UCSD-AML1 (cell line): ENCODE measurements around the gene MRPL36.

ENCODE experiments used
- DNase-seq: peaks from one replicate; lab custom pipeline; 2025; ENCODE audit not compliant: unreplicated experiment; lab: John Stamatoyannopoulos, UW

The MRPL36 gene

DNA sequence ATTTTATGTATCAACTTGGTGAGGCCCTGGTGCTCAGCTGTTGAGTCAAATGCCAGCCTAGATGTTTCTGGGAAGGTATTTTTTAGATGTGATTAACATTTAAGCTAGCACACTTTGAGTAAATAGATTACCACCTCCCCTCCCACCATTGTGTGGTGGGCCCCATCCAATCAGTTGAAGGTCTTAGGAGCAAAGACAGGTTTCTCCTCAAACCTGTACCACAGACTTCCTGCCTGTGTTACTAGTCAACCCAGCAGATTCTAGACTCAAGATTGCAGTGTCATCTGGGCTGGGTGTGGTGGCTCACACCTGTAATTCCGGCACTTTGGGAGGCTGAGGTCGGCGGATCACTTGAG lies 33.8 kb downstream of the MRPL36 start:
- no peak for DNase-seq

DNA sequence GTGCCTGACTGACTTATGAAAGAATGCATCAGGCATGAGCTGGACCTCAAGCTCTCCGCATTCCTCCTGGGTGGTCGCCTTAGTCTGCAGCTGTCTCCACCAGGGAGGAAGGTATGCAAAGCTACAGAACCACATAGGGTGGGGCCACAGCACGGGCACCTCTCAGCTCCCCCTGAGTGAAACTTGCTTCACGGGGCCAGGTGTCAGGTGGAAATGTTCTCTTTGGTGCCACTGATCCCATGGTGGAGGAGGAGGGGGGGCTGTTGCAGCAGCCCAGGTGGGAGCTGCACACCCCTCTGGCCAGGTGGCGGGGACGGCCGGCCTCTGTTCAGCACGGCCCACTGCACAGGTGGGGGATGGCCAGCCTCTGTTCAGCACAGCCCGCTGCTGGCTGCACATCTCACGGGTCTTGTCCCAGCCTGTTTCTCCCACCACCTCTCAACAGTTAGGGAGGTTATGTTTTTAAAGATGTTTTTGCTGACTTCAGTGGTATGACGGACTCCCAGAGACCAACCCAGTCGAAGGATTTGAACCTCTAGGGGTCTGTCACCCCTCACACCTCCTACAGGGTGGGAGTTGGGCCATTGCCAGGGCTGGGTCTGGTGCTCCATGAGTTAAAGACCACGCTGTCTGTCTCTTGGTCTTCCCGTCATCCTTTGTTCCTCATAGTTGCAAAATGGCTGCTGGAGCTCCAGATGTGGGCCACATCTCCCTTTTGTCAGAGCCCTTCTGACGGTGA lies 34.3 kb downstream of the MRPL36 start:
- DNase-seq, result no peak

DNA sequence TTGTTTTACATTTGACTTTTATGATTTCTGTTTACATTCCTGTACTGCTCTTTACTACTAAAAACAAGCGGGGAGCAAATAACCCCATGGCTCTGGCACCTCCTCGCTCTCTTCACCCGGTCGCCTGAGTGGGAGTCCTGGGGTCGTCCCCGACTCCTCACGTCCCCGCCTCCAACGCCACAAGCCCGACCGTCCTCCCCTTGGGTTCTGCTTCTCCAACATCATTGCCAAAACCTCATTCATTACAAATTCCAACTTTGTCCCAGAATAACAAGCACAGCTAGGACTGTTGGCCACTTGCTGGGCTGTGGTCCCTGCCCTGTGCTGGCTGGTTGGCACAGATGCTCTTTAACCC lies 35.1 kb downstream of the MRPL36 start:
- no peak for DNase-seq

GRCh38 chr5:1763960-1764605 lies 35.6 kb downstream of the MRPL36 start:
- DNase-seq, result no peak

DNA sequence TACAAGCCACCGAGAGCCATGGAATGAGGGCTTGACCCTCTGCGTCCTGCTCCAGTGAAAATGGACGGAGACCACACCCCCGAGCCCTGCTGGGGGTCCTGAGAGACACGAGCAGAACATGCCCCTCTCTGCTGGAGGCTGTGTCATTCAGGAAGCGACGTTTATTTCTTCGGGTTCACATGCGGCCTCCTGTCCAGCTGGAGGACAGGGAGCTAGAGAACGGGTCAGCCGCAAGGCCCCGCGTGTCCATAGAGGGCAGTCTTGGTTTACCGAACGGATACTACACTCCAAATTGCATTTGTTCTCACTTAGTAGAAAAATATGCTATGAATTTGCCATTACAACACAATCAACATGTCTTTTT lies 36.1 kb downstream of the MRPL36 start:
- peak; percentile 49 for DNase-seq

DNA sequence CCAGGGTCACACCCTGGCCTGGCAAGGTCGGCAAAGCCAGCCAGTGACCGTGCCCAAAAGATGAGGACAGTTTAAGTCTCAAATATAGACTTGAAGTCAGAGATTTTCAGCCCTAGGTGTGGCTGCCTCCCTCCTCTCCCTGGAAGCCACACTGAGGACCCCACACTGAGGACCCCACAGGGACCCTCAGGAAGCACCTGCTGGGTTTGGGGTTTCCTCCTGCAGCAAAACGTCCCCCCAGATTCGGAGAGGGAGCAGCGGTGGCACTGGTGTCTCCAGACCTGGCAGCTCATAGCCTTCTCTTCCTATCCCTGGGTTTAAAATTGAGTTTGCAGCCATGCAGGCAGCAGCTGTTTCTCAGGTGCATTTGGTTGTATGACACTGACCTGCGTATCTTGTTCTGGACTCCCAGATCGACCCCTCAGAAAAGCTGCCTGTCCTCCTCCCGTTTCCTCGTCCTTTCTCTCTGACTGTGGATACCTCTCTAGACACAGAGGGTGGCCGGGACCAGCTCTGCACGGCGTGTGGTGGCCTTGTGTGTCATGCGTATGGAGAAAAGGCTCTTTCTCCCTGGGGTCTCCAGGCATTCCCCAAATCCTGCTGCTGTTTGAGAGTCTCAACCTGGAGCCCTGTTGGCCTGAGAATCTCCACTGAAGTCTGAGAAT lies 36.6 kb downstream of the MRPL36 start:
- no peak for DNase-seq

DNA sequence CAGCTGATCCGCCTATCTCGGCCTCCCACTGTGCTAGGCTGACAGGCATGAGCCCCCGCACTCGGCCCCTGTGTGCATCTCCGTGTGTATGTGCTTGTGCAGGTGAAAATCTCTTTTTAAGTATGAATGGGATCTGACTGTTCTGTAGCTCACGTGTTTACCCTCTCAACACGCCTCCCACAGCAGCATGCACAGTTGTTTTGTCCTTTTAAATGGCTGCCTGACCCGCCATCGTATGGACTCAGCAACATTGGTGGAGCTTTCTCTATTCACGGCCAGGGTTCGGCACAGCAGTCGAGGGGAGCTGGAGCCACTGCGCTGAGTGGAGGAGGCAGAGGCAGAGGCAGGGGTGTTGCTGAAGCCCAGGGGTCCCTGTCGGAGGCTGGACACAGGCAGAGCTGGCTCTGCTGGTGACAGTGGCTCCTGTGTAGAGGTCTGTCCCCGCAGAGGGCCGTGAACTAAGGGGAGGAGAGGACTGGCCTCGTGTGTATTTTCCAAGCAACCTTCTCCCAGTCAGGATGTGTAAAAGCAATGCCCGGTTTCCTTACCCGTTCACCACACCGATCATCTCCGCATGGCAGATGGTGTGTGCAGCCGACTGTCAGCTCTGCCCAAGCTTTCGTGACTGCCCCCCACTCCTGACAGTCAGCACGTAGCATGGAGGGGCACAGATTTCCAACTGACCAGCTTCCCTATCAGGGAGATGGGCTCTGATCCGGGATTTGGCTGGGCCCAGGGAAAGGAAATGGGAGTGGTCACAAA lies 37.3 kb downstream of the MRPL36 start:
- DNase-seq, result no peak

DNA sequence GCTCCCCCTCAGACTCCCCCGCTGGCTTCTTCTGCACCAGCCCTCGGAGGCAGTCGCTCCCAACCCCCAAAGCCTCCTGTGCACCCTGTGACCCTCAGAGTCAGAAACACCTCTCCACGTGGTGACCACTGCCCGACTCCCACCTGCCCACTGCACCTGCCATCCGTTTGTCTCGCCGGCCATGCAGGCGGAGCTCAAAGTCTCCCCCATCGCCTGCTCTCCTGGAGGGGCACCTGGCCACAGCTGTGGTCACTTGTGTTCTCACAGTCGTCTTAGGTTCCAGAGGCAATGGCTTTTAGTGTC lies 38.2 kb downstream of the MRPL36 start:
- DNase-seq, result no peak

GRCh38 chr5:1760656-1761452 lies 38.8 kb downstream of the MRPL36 start:
- no peak for DNase-seq

- no peak for DNase-seq
These were observed 39.4 kb downstream of the MRPL36 start for GRCh38 chr5:1760231-1760630.

GRCh38 chr5:1759378-1759970 lies 40.2 kb downstream of the MRPL36 start:
- DNase-seq, result no peak

- DNase-seq, result no peak
These were observed 41.1 kb downstream of the MRPL36 start for GRCh38 chr5:1758574-1758973.

DNA sequence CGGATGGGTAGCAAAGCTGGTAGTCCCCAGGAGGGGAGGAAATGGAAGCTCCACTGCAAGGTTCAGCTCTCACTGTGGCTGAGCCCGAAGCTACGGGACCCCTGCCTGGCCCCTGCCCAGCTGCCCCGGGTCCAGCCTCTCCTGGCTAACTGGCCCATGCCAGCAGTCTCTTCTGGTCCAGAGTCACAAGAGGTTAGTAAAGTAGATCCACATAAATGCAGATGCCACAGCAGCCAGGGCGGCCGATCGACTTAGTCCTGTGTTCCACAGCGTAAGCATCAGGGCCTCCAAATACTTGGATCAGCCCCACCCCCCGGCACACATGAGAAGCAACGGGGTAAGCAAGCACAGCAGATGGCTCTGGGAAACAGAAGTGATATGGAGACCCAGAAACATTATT lies 42.1 kb downstream of the MRPL36 start:
- DNase-seq, result no peak

DNA sequence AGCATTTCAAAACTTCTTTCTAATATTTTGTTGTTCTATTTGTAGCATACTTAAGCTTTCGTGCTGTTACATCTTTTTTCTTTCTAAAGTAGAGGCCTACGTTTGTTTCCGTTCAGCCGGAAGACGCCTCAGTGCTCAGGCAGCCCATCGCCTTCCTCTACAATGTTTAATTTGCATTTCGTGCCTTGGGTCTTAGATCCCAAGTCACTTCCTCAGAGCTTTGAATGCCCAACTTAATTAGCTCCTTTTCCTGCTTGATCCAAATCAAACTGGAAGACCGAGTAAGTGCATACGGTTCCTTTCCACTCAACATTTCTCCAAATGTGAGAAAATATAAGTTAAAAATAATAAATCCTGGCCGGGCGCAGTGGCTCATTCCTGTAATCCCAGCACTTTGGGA lies 43.2 kb downstream of the MRPL36 start:
- no peak for DNase-seq

- no peak for DNase-seq
These were observed 44.2 kb downstream of the MRPL36 start for GRCh38 chr5:1755321-1755949.

GRCh38 chr5:1754531-1755220 lies 45.0 kb downstream of the MRPL36 start:
- DNase-seq, result no peak

DNA sequence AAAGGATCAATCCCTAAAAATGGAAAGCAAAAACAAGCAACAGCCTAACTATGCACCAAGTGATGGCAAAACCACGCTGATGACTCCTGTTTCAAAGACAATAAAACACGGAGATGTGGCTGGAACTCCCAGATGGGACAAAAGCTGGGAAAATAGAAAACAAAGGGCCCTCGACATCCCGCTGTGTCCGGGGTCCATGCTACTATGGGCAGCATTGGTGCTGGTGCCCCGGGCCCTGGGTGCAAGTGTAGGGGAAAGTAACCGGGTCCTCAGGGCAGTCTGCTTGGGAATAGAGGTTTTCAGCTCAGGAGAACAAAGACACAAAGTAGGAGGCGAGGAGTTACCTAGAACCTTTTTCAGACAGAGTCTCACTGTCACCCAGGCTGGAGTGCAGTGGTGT lies 46.1 kb downstream of the MRPL36 start:
- DNase-seq, result no peak

DNA sequence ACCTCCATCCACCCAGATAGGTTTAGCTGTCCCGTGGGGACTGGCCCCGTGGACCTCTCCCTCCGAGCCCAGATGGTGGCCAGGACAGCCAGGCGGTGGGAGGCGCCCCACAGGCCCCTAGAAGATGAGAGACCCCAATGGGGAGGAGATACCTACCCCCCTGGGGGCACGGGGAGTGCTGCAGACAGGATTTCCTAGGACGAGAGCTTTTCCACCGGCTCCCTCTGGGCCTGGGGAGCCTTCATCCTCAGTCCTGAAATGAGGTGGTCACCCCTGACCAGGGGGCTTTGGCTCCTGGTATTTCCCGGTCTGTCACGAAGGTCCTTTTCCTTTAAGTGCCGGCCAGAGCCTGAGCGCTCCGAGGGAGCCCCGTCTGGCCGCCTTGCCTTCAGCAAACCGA lies 46.8 kb downstream of the MRPL36 start:
- no peak for DNase-seq

GRCh38 chr5:1751864-1752822 lies 47.5 kb downstream of the MRPL36 start:
- DNase-seq, result no peak
